ENCODE data around the gene PTPRZ1. TPM values are rescaled to one million over a fixed set of nuclear protein-coding genes. Genes with fewer than 3 reads are reported as not detected.

The PTPRZ1 gene
- total RNA-seq, 2 donors from 2014 or later = not detected

DNA sequence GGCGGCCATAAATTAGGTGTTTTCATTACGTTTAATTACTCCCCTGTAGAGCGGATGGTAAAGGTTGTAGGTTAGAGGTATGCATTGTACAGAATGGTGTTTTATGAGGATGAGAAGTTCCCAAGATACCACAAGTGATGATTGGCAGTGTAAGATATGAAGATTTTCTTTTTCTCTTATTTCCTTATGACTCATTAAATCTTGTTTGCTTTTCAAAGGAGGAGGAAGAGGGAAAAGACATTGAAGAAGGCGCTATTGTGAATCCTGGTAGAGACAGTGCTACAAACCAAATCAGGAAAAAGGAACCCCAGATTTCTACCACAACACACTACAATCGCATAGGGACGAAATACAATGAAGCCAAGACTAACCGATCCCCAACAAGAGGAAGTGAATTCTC, 137.2 kb downstream of the PTPRZ1 start:
- no peak for ATAC-seq

DNA sequence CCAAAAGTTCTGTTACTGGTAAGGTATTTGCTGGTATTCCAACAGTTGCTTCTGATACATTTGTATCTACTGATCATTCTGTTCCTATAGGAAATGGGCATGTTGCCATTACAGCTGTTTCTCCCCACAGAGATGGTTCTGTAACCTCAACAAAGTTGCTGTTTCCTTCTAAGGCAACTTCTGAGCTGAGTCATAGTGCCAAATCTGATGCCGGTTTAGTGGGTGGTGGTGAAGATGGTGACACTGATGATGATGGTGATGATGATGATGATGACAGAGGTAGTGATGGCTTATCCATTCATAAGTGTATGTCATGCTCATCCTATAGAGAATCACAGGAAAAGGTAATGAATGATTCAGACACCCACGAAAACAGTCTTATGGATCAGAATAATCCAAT, 140.1 kb downstream of the PTPRZ1 start:
- H3K36me3 Mint-ChIP-seq = no peaks in the 10 kb centered on the region
- H3K9me3 Mint-ChIP-seq = peaks cover 3% of the 10 kb centered on the region
- DNase-seq (ENCODE audit: low spot score) = no peak
- peak in 1 of 2 donors; percentile 46 for ATAC-seq
- H3K4me1 Mint-ChIP-seq (ENCODE audit: low read depth in 2 of 2) = no peaks in the 10 kb centered on the region
- H3K27ac Mint-ChIP-seq = no peak overlapping the region
- H3K27me3 Mint-ChIP-seq = no peaks in the 10 kb centered on the region
- no peak overlapping the region for H3K4me3 Mint-ChIP-seq

More for the DNA sequence above, 137.2 kb downstream of the PTPRZ1 start:
- no peak for DNase-seq (ENCODE audit: low spot score)
- Mint-ChIP-seq H3K4me3 (no peak overlapping the region), H3K4me1 (ENCODE audit: low read depth in 2 of 2) (no peaks in the 10 kb centered on the region), H3K27ac (no peak overlapping the region), H3K9me3 (peaks cover 3% of the 10 kb centered on the region), H3K27me3 (no peaks in the 10 kb centered on the region), H3K36me3 (no peaks in the 10 kb centered on the region)

DNA sequence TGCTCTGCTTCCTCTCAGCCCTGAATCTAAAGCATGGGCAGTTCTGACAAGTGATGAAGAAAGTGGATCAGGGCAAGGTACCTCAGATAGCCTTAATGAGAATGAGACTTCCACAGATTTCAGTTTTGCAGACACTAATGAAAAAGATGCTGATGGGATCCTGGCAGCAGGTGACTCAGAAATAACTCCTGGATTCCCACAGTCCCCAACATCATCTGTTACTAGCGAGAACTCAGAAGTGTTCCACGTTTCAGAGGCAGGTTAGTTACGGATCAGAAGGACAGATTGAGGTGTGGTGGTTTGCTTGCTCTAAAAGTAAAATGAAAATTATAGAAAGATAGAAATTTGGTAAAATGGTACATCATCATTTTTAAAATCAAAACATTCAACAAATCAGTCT, 140.7 kb downstream of the PTPRZ1 start:
- no peak for ATAC-seq
- no peak overlapping the region for H3K27ac Mint-ChIP-seq
- no peak for DNase-seq (ENCODE audit: low spot score)
- no peaks in the 10 kb centered on the region for H3K4me1 Mint-ChIP-seq (ENCODE audit: low read depth in 2 of 2)
- H3K9me3 Mint-ChIP-seq = peaks cover 3% of the 10 kb centered on the region
- no peaks in the 10 kb centered on the region for H3K27me3 Mint-ChIP-seq
- H3K36me3 Mint-ChIP-seq = no peaks in the 10 kb centered on the region
- H3K4me3 Mint-ChIP-seq = no peak overlapping the region

GRCh38 chr7:122014697-122015096, 141.7 kb downstream of the PTPRZ1 start:
- Mint-ChIP-seq H3K27me3 (no peaks in the 10 kb centered on the region), H3K4me3 (no peak overlapping the region), H3K4me1 (ENCODE audit: low read depth in 2 of 2) (no peaks in the 10 kb centered on the region), H3K36me3 (no peaks in the 10 kb centered on the region), H3K9me3 (peaks cover 3% of the 10 kb centered on the region), H3K27ac (no peak overlapping the region)
- ATAC-seq = no peak
- DNase-seq (ENCODE audit: low spot score) = no peak

DNA sequence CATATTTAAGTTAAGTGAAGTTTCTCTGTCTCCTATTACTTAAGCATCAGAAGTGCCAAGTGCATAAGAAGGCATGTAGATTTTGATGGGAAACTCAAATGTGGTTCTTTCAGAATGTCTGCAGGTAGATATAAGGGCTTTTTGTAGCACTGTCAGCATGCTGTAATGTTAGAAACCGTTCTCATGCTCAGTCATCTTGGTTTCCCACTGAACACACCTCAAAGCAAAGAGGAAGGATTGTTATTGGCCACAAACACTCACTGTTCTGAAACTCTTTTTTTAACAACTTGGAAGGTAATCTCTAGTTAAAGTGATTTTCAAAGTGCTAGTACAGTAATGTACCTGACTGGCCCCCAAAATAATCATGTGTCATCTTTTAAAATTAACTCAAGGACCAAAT, 145.1 kb downstream of the PTPRZ1 start:
- Mint-ChIP-seq H3K27me3 (no peaks in the 10 kb centered on the region), H3K27ac (no peak overlapping the region), H3K4me3 (no peak overlapping the region), H3K36me3 (no peaks in the 10 kb centered on the region), H3K9me3 (no peaks in the 10 kb centered on the region), H3K4me1 (ENCODE audit: low read depth in 2 of 2) (no peaks in the 10 kb centered on the region)
- DNase-seq (ENCODE audit: low spot score) (no peak), ATAC-seq (no peak)

DNA sequence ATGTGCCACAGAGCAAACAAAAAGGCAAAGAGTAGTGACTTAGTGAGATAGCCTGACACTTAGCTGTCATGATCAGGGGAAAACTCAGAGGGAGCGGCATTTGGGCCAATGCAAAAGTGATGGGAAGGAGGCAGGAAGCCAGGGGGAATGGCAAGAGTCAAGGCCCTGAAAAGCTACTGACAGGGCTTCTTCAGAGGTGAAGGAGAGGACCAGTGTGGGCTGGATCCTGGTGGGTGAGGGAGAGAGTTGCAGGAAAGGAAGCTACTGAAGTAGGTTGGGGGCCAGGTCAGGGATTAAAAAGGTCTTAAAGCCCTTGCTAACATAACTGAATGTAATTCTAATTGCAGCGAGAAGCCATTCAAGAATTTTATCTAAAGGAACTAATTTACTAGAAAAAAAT, 154.1 kb downstream of the PTPRZ1 start:
- Mint-ChIP-seq H3K27ac (no peak overlapping the region), H3K9me3 (peaks cover 6% of the 10 kb centered on the region), H3K4me3 (no peak overlapping the region), H3K4me1 (ENCODE audit: low read depth in 2 of 2) (no peaks in the 10 kb centered on the region), H3K36me3 (no peaks in the 10 kb centered on the region), H3K27me3 (no peaks in the 10 kb centered on the region)
- no peak for DNase-seq (ENCODE audit: low spot score)
- no peak for ATAC-seq

DNA sequence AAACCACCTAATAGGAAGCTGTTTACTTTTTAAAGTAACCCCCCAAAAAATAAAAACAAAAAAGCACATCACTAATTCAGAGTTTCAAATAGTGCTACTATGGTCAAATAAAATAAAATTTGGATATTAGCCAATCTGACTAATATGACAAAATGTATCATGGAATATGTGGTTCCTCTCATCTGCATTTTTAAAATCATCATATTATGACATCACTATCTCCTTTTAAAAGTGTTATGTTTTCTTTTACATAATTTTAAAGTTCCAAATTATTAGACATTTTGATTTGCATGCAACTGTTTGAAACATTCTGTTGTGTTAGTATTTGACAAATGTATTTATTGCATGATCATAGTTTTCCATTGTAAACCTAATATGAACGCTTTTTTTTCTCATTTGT, 160.7 kb downstream of the PTPRZ1 start:
- Mint-ChIP-seq H3K36me3 (no peaks in the 10 kb centered on the region), H3K4me3 (no peak overlapping the region), H3K27me3 (no peaks in the 10 kb centered on the region), H3K27ac (no peak overlapping the region), H3K9me3 (peaks cover 7% of the 10 kb centered on the region), H3K4me1 (ENCODE audit: low read depth in 2 of 2) (no peaks in the 10 kb centered on the region)
- ATAC-seq = no peak
- DNase-seq (ENCODE audit: low spot score) = no peak

- Mint-ChIP-seq H3K4me1 (ENCODE audit: low read depth in 2 of 2) (no peaks in the 10 kb centered on the region), H3K27ac (no peak overlapping the region), H3K9me3 (peaks cover 10% of the 10 kb centered on the region), H3K4me3 (no peak overlapping the region), H3K36me3 (no peaks in the 10 kb centered on the region), H3K27me3 (no peaks in the 10 kb centered on the region)
- ATAC-seq (no peak), DNase-seq (ENCODE audit: low spot score) (no peak)
Measured at GRCh38 chr7:122035876-122036275, 162.9 kb downstream of the PTPRZ1 start.

- Mint-ChIP-seq H3K36me3 (no peaks in the 10 kb centered on the region), H3K4me1 (ENCODE audit: low read depth in 2 of 2) (no peaks in the 10 kb centered on the region), H3K27ac (no peak overlapping the region), H3K9me3 (peaks cover 7% of the 10 kb centered on the region), H3K4me3 (no peak overlapping the region), H3K27me3 (no peaks in the 10 kb centered on the region)
- ATAC-seq (no peak), DNase-seq (ENCODE audit: low spot score) (no peak)
Measured at GRCh38 chr7:122038134-122038533, 165.2 kb downstream of the PTPRZ1 start.

DNA sequence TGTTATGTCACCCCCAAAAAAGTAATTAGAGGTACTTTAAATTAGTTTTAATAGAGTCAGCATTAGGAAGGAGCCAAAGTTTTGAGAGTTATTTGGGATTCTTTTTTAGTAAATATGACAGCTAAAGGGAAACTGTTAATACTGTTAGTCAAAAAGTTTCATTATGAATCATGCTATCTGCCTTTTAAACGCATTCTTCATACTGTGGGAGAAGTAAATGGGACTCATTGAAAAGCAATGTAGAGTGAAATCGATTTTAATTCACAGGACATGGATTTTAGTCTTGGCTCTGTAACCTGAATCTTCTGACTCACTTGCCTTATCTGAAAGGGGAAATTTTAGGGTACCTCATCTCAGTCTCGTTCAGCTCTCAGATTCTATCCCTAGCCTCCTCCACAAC, 165.9 kb downstream of the PTPRZ1 start:
- H3K4me3 Mint-ChIP-seq = no peak overlapping the region
- H3K27me3 Mint-ChIP-seq = no peaks in the 10 kb centered on the region
- no peak overlapping the region for H3K27ac Mint-ChIP-seq
- no peaks in the 10 kb centered on the region for H3K36me3 Mint-ChIP-seq
- ATAC-seq = no peak
- no peak for DNase-seq (ENCODE audit: low spot score)
- no peaks in the 10 kb centered on the region for H3K4me1 Mint-ChIP-seq (ENCODE audit: low read depth in 2 of 2)
- H3K9me3 Mint-ChIP-seq = peaks cover 7% of the 10 kb centered on the region

DNA sequence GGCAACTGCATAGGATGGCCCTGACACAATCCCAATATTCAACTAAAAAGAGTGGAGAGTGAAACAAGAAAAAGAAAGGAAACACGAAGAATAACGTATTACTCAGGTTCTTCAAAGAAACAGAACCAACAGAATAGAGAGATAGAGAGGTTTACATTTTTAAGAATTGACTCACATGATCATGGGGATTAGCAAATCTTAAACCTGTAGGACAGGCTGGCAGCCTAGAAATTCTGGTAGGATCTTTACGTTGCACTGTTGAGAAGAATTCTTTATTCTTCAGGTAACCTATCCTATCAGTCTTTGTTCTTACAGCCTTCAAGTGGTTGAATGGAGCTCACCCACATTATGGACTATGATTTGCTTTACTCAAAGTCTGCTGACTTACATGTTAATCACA, 167.2 kb downstream of the PTPRZ1 start:
- ATAC-seq = no peak
- peaks cover 7% of the 10 kb centered on the region for H3K9me3 Mint-ChIP-seq
- no peaks in the 10 kb centered on the region for H3K4me1 Mint-ChIP-seq (ENCODE audit: low read depth in 2 of 2)
- H3K4me3 Mint-ChIP-seq = no peak overlapping the region
- DNase-seq (ENCODE audit: low spot score) = no peak
- H3K36me3 Mint-ChIP-seq = no peaks in the 10 kb centered on the region
- H3K27ac Mint-ChIP-seq = no peak overlapping the region
- H3K27me3 Mint-ChIP-seq = no peaks in the 10 kb centered on the region

GRCh38 chr7:122046402-122046801, 173.4 kb downstream of the PTPRZ1 start:
- H3K9me3 Mint-ChIP-seq = peaks cover 9% of the 10 kb centered on the region

GRCh38 chr7:122054393-122054792, 181.4 kb downstream of the PTPRZ1 start:
- DNase-seq (ENCODE audit: low spot score) (no peak), ATAC-seq (no peak)
- no peaks in the 10 kb centered on the region for H3K4me1 Mint-ChIP-seq (ENCODE audit: low read depth in 2 of 2)
- H3K9me3 Mint-ChIP-seq = peaks cover 4% of the 10 kb centered on the region
- H3K27ac Mint-ChIP-seq = no peak overlapping the region
- no peak overlapping the region for H3K4me3 Mint-ChIP-seq
- no peaks in the 10 kb centered on the region for H3K36me3 Mint-ChIP-seq
- no peaks in the 10 kb centered on the region for H3K27me3 Mint-ChIP-seq

More at GRCh38 chr7:122046402-122046801, 173.4 kb downstream of the PTPRZ1 start:
- DNase-seq (ENCODE audit: low spot score) = no peak
- Mint-ChIP-seq H3K4me1 (ENCODE audit: low read depth in 2 of 2) (no peaks in the 10 kb centered on the region), H3K4me3 (no peak overlapping the region), H3K36me3 (no peaks in the 10 kb centered on the region), H3K27ac (no peak overlapping the region), H3K27me3 (peaks cover 0 to 2% of the 10 kb centered on the region in 2 donors)
- ATAC-seq = no peak

- H3K36me3 Mint-ChIP-seq = no peaks in the 10 kb centered on the region
- H3K9me3 Mint-ChIP-seq = peaks cover 4% of the 10 kb centered on the region
- no peak for DNase-seq (ENCODE audit: low spot score)
- no peak for ATAC-seq
- H3K4me3 Mint-ChIP-seq = no peak overlapping the region
- no peaks in the 10 kb centered on the region for H3K4me1 Mint-ChIP-seq (ENCODE audit: low read depth in 2 of 2)
- H3K27ac Mint-ChIP-seq = no peak overlapping the region
- no peaks in the 10 kb centered on the region for H3K27me3 Mint-ChIP-seq
Measured at GRCh38 chr7:122055073-122055472, 182.1 kb downstream of the PTPRZ1 start.

DNA sequence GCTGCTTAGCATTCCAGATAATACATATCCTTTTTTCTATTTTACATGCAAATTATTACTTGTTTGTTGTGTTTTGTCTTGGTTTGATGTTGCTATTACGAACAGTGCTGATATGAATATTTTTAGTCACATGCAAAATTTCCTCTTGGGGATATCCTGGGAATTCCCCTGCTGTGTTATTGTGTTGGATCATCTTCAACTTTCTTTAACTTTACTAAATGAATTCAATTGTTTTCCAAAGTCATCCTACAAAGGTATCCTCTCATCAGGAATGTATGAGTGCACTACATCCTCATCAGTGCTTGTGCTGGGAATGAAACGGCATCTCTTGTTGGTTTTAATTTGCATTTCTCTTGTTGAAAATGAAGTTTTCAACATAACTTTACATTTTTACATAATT, 184.0 kb downstream of the PTPRZ1 start:
- no peaks in the 10 kb centered on the region for H3K4me1 Mint-ChIP-seq (ENCODE audit: low read depth in 2 of 2)
- DNase-seq (ENCODE audit: low spot score) (no peak), ATAC-seq (no peak)
- H3K27ac Mint-ChIP-seq = no peak overlapping the region
- H3K9me3 Mint-ChIP-seq = no peaks in the 10 kb centered on the region
- H3K27me3 Mint-ChIP-seq = no peaks in the 10 kb centered on the region
- no peaks in the 10 kb centered on the region for H3K36me3 Mint-ChIP-seq
- no peak overlapping the region for H3K4me3 Mint-ChIP-seq
